PFSK-1 (cell line): Measurements from ENCODE around the gene CTAGE9.

Experiments used
- FOXP2 ChIP-seq: optimal IDR thresholded peaks from 2 replicates; pipeline ENCODE3; 2011; ENCODE audit warnings: borderline replicate concordance, control low read depth, inconsistent platforms; ENCODE audit not compliant: insufficient read depth; ENCODE audit errors: extremely low read length, extremely low read depth
- POLR2AphosphoS5 ChIP-seq: IDR thresholded peaks from 2 replicates; pipeline ENCODE4 v1.6.1; 2012; ENCODE audit warnings: low read depth, mild to moderate bottlenecking, control low read depth, low read length, moderate library complexity
- SIN3A ChIP-seq: IDR thresholded peaks from 2 replicates; pipeline ENCODE4 v1.6.1; 2012; ENCODE audit warnings: mild to moderate bottlenecking, low read length, moderate library complexity, borderline replicate concordance; ENCODE audit not compliant: insufficient read depth
- TAF1 ChIP-seq: IDR thresholded peaks from 2 replicates; pipeline ENCODE4 v1.6.1; 2012; ENCODE audit warnings: low read length, control low read depth, borderline replicate concordance; ENCODE audit not compliant: insufficient read depth
- TF ChIP-seq, protein P1 (sequence below), 2 experiments: IDR thresholded peaks; 2 replicates each; pipeline versions ENCODE4 v1.6.1 to v1.8.0; 2011 to 2012; ENCODE audit warnings: low read depth in 2 of 2, low read length in 2 of 2, control low read depth in 1 of 2, inconsistent platforms in 1 of 2, mild to moderate bottlenecking in 1 of 2, moderate library complexity in 1 of 2; ENCODE audit not compliant: insufficient read depth in 1 of 2

Gene CTAGE9

DNA sequence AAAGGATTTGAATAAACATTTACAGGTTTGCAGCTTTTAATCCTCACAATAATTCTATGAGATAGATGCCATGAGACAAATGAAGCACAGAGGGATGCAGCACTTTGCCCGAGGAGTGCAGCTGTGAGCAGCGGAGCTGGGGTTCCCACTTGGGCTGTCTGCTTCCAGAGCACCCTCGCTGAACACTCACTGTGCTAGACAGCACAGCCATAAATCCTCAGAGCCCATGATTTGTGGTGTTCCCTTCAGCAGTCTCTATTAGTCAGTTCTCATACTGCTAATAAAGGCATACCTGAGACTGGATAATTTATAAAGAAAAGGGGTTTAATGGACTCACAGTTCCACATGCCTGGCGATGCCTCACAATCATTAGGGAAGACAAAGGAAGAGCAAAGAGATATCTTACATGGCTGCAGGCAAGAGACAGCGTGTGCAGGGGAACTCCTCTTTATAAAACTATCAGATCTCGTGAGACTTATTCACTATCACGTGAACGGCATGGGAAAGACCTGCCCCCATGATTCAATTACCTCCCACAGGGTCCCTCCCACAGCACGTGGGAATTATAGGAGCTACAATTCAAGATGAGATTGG, 25.3 kb upstream of the CTAGE9 start:
- TF ChIP-seq FOXP2 (no peak), POLR2AphosphoS5 (no peak), SIN3A (no peak), TAF1 (no peak)
- TF ChIP-seq, protein P1, sequence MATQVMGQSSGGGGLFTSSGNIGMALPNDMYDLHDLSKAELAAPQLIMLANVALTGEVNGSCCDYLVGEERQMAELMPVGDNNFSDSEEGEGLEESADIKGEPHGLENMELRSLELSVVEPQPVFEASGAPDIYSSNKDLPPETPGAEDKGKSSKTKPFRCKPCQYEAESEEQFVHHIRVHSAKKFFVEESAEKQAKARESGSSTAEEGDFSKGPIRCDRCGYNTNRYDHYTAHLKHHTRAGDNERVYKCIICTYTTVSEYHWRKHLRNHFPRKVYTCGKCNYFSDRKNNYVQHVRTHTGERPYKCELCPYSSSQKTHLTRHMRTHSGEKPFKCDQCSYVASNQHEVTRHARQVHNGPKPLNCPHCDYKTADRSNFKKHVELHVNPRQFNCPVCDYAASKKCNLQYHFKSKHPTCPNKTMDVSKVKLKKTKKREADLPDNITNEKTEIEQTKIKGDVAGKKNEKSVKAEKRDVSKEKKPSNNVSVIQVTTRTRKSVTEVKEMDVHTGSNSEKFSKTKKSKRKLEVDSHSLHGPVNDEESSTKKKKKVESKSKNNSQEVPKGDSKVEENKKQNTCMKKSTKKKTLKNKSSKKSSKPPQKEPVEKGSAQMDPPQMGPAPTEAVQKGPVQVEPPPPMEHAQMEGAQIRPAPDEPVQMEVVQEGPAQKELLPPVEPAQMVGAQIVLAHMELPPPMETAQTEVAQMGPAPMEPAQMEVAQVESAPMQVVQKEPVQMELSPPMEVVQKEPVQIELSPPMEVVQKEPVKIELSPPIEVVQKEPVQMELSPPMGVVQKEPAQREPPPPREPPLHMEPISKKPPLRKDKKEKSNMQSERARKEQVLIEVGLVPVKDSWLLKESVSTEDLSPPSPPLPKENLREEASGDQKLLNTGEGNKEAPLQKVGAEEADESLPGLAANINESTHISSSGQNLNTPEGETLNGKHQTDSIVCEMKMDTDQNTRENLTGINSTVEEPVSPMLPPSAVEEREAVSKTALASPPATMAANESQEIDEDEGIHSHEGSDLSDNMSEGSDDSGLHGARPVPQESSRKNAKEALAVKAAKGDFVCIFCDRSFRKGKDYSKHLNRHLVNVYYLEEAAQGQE (IDR thresholded peaks at IDR 0.05; ENCODE audit: insufficient read depth in 1 of 2, low read depth in 2 of 2, low read length in 2 of 2), result no peak

DNA sequence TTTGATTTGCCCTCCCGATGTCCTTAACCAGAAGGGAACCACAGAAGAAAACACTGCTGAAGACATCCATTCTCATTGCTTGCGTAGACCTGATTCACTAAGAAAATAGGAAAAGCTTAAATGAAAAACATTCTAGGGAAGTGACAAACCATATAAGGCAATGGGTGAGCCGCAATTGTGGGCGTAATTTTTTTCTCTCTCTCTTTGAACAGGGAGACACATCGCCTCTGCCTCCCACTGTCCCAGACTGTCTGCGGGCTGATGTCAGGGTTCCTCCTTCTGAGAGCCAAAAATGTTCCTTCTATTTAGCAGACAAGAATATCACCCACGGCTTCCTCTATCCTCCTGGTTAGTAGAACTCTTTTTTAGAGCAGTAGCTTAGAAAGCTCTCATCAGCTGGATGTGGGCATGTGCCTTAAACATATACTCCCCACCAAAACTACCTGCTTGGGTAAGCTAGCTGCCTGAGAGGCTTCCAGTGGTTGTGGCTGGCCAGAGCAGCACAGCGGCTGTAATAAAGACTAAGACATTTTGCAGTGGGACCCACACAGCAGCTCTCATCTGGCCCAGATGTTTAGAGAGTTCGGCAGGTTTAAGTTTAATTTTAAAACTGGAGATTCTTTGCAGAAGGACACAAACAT, 22.7 kb upstream of the CTAGE9 start:
- TF ChIP-seq TAF1 (no peak), SIN3A (no peak), FOXP2 (no peak), POLR2AphosphoS5 (no peak)
- TF ChIP-seq, protein P1 (IDR thresholded peaks at IDR 0.05; ENCODE audit: insufficient read depth in 1 of 2, low read depth in 2 of 2, low read length in 2 of 2), result no peak

DNA sequence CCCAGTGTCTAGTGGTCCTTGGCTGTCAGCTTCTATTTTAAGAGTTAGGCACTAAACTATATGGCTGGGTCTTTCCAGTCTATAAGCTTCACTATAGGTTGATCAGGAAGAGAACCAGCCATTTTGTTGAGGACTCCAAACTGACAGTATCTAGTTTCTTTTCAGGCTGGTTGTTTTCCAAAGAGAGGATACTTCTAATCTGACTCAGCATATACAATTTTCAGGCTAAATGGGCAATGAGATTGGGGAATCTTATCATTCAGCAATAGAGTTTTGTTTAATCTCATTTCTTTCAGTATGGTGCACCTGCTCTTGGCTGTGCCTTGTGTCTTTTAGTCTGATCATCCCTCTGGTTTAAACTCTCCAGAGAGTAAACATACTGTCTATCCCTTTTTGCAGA, 20.4 kb upstream of the CTAGE9 start:
- TF ChIP-seq FOXP2 (no peak), SIN3A (no peak), TAF1 (no peak), POLR2AphosphoS5 (no peak)
- TF ChIP-seq, protein P1 (IDR thresholded peaks at IDR 0.05; ENCODE audit: insufficient read depth in 1 of 2, low read depth in 2 of 2, low read length in 2 of 2), result no peak

DNA sequence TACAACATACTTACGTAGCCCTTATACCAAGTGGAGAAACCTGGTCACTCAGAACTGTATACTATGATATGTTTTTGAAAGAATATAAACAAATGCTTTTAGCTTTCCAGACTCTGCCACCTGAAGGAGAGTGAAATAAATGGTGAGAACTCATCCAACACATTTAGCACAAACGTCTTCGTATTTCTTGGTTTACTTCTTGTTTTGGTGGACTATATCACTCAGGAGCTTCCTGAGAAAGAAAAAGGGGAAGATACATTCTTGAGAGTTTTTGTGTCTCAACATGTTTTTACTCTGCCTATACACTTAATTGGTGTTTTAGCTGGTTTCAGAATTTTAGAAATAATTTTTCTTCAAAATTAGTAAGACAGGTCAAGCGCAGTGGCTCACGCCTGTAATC, 19.4 kb upstream of the CTAGE9 start:
- TF ChIP-seq FOXP2, result no peak
- TF ChIP-seq POLR2AphosphoS5, result no peak
- no peak for TF ChIP-seq TAF1
- TF ChIP-seq SIN3A, result no peak
- TF ChIP-seq, protein P1 (IDR thresholded peaks at IDR 0.05; ENCODE audit: insufficient read depth in 1 of 2, low read depth in 2 of 2, low read length in 2 of 2), result no peak

DNA sequence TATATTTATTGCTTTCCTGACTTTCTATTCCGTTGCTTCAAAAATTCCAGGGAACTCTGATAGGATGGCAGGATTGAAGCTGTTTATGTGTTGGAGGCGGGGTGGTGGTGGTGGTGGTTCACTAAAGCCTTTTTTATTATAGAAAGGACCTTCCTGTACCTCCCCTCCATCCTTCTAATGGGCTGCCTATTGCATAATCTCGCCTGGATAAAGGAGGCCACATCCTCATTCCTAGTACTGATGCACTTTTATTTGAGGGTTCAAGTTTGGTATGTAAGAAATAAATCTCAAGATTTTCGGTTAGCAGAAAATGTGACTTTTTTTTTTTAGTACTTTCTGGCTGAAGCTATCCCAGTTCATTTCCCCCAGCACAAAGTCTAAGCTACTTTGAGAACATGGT, 18.7 kb upstream of the CTAGE9 start:
- TF ChIP-seq, protein P1 (IDR thresholded peaks at IDR 0.05; ENCODE audit: insufficient read depth in 1 of 2, low read depth in 2 of 2, low read length in 2 of 2), result no peak
- TF ChIP-seq TAF1 (no peak), SIN3A (no peak), FOXP2 (no peak), POLR2AphosphoS5 (no peak)
